Measurements from ENCODE around the gene ABCD2.
"Not testable (repeated sequence)": the region's sequence is repeated elsewhere in the genome, so short reads cannot be mapped to it uniquely, and the experiment has no call there.

ABCD2 gene

DNA sequence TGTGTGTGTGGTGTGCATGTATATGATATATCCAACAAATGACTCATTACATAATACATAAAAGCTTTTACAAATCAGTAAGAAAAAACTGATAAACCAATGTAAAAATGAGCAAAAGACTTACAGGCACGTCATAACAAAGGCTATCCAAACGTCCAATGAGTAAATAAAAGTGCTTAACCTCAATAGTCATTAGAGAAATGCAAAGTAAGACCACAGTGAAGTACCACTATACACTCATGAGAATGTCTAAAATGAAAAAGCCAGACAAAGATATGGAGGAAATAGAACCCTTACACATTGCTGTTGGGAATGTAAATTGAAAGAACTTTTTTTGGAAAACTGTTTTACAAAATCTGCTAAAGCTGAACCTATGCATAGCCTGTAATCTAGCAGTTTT is 7.8 kb downstream of the ABCD2 start:
- DNase-seq, result no peak

DNA sequence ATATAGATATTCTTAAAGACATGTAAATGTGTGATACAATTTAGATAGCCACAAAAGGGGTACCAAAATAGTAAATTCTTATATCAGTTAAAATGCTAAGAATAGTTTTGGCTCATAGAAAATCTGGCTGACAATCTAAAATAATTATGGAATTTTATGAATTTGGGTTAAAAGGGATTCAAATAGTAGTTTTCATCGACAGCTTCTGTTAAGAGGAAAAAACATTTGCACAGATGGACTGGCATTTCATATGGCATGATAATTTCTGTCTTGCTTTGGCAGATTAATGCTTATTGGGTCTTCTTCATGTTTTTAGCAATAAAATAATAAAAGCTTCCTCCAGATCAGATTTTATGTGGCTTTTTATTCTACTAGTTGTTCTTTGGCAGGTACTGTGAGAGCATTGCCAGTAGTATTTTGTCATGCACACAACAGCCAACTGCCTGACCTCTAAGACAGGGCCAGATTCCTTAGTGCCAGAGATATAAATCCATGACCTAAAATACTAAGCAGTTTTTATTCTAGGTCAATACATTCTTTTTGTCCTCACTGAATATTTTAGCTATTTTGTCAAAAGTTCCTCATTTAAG is 9.1 kb downstream of the ABCD2 start:
- DNase-seq, result no peak

DNA sequence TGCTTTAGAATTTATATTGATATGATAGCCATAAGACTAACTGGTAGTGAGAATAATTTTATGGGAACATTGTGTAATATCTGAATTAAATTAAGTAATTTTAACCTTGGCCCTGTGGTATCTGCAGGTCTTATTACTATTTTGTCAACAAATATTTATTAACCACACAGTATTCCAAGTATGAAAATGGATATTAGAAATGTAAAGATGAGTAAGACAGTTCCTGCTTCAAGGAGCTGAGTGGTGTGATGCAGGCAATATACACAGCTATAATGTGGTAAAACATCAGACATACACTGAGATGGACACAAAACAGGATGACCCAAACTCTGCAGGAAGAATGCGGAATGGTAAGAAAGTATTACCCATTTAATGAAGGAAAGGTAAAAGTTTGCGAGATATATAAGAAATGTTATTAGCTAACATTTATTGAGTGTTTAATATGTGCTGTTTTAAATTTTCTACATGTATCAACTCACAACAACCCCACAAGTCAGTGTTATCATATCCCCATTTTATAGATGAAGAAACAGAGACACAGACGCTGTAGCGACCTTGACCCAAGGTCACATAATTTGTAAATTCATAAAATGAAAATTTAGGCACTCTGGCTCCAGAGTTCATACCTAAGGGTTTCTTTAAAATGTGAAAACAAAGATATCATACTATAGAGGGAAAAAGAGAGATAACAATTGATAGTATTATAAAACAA is 12.7 kb downstream of the ABCD2 start:
- no peak for DNase-seq

DNA sequence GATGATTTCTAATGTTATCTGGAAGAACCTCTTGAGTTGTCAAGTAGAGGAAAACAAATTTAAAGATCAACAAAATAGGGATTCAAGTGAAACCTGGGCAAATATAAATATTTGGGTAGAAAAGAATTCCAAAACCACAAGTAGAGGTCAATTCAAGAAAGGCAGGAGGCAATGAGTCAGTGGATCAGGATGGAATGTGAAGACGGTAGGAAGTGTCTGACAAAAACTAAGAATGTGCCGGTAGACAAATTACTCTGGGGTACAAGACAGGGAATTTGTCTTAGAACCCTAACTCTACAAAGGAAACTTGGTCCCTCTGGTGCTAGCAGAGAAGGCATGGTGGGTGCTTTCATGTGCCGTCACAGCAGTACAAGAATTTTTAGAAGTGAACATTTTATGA is 13.6 kb downstream of the ABCD2 start:
- no peak for DNase-seq

DNA sequence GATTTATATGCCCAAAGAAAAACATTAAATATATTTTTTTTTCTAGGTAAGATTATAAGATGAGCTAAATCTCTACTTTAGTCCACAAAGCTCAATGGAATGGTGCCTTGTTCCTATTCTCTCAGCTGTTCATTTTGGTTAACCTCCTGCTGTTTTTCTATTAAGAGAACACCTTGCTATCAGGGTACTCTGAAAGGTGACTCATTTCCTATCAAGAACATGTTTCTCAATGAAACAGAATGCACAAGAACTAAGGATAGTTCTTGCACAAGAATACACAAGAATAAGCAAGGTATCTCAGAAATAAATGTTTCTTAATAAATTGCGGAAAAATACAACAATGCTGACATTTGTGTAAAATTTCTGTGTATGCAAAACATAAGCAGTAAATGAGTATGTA is 14.1 kb downstream of the ABCD2 start:
- no peak for DNase-seq

DNA sequence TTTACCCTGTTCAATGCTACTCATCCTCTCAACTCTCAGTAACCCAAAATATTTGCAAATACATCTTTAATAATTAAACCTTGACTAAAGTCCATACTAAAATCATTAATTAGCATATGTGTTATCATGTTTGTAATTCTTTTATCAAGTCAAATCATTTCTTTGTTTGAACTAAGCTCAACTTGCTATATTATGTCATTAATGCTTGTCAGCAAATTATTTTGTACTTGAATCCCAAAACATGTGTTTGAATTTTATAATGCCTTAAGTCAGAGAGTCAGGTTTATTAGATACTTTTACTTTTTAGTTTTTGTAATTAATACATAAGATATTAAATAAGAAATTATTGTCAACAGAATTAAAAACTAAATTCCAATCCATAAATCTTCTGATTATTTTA is 16.5 kb downstream of the ABCD2 start:
- DNase-seq, result no peak

DNA sequence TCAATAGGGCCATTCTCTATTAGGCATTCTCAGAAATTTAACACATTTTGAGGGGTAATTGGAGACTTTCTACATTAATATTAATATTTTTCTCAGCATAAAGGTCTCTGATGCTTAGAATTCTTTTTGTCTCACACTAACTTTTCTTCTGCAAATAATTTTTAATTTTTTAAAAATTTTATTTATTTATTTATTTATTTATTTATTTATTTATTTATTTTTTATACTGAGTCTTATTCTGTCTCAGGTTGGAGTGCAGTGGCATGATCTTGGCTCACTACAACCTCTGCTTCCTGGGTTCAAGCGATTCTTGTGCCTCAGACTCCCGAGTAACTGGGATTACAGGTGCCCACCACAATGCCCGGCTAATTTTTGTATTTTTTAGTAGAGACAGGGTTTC is 17.7 kb downstream of the ABCD2 start:
- not testable (repeated sequence) for DNase-seq

DNA sequence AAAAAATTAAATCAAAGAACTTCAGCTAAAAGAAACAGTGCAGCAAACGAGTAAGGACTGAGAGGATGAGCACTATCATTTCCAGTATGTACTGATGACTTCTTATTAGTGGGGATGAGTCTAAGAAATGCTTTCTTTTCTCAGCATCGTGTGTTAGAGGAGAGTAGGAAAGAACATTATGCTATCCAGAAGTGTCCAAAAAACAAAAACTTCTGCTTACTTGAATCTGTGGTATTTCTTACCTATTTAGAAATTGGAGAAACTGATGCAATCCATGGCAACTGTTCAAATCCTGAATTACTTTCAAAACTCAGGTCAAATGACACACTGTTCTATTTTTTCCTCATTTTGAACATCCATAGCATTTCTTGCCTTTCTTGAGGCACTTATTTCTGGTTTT is 23.7 kb downstream of the ABCD2 start:
- no peak for DNase-seq

DNA sequence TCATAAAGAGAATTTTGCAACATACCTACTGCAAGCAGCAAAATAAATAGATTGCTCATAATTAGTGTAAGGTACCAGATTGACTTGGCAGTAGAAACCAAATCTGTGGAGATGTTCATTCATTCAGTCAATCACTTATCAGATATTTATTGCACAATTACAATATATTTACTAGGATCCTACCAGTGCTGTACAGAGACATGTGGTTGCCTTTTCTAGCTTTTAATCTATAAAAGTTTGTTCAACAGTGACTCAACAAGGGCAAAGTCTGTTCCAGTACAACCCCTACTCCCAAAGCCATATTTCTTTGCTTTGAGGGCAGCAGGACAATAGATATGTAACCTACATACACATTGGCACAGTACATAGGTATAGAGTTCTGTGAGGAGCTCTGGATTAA is 27.3 kb downstream of the ABCD2 start:
- no peak for DNase-seq

DNA sequence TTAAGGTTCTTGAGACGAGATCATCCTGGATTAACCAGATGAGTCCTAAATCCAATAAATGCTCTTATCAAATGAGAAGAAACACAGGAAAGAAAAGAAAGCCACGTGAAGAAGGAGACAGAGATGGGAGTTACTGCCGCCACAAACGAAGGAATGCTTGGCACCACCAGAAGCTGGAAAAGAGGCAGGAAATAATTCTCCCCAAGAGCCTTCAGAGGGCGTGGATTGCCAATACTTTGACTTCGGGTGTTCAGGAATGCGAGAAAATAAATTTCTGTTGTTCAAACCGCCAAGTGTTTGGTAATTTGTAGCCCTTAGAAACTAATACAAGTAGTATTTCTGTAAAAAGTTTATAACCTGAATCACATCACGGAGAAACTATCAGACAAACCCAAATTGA is 31.3 kb downstream of the ABCD2 start:
- DNase-seq, result no peak

DNA sequence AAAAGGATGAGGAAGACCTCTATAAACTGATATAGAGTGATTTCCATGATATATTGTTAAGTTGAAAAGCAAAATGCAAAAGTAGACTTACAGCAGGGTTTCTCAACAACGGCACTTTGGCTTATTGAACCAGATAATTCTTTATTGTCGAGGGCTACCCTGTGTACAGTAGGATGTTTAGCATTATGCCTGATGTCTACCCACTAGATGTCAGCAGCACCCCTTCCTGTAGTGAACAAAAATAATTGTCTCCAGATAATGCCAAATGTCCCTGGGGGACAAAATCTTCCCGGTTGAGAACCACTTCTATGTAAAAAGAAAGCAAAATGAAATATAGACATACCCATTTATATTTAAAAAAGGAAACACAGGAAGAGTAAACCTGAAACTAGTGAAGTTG is 32.4 kb downstream of the ABCD2 start:
- DNase-seq, result peak; percentile 52

DNA sequence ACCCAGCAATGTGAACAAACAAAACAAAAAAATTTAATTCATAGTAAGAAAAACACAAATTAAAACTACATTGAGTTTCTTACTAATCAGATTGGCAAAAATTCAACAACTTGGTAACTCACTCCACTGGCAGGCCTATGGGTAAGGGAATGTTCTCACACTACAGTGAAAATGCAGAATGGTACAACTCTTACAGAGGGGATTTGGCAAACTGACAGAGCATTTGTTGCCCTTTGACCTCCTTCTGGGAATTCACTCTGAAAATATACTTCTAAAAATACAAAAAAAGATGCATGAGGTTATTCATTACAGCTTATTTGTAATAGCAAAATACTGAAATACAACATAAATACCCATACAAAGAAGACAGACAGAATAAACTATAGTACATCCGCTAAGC is 32.8 kb downstream of the ABCD2 start:
- DNase-seq, result no peak

DNA sequence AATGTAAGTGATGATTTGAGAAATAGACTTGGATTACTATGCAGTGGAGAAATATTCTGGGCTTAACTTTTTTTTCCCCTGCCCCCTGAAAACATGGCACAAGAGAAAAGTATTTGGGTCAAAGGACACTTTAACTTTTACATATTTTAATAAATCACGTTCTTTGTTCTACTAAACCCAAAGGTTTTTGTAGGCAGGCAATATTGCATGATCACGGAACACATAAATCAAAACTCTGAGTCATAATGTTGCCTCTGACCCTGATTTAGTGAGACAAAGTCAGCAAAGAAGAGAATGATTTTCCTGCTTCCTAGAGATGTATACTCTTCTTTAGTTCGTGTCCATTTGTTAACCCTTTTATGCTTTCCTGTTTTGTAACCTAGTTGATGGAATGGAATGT is 38.0 kb downstream of the ABCD2 start:
- no peak for DNase-seq

DNA sequence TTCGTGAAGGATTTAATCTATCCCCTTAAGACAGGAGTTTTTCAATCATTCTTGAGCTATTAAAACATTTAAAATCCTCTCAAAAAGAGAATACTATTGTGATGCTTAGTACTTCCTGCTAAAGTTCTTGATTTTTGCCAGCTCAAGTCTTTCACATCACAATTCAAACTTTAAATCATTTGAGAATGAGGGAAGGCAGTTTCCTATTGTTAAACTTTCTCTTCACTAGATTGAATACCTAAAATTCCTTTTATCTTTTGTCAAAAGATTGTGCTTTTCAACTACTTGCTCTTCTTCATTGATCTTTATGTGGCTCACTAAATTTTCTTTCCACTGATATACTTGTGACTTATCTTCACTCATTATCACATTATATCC is 44.1 kb downstream of the ABCD2 start:
- DNase-seq, result no peak

DNA sequence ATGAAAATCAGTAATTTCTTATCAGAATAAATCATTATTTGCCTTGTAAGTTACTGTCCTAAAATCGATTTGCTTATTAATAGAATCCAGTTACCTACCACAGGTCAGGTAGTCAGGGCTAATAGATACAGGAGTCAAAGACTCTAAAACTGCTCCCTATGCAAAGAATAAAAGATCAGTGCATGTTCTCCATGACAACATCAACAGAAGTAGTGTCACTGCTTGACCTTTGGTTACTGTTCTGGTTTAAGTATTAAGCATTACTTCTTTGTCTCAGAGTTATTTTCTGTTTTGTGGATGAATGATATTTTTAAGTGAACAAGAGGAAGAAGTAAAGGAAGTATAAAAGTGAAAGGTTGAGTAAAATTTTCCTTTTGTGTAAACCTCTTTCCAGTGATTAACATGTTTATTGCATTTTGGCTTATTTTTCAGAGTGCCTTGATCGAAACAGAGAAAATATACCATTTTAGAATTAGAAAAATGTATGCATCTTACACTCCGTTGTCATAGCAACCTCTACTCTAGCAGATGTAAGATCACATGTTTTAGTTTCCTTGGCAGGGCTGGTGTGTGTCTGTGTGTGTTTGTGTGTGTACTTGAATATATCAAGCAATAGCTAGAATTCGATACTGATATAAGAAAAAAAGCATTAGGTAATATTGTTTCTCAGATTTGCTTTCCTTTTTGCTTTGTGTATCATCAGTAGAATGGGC is 44.7 kb downstream of the ABCD2 start:
- DNase-seq, result no peak

DNA sequence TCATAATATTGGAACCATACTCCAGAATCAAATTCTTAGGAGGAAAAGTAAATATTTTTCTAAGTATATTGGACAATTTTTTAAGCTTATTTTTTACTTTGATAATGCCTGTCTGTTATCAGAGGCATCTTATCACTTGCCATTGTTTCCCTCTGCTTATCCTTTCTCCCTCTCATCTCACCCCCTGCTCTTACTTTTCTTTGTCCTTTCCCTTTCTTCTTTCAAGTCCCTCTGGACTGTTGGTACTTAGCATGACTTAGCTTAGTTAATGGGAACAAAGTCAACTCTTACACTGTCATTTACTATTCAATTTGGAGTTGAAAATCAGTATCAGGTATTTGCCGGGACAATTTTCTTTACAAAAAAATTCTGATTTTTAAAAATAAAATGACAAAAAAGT is 45.2 kb downstream of the ABCD2 start:
- no peak for DNase-seq

DNA sequence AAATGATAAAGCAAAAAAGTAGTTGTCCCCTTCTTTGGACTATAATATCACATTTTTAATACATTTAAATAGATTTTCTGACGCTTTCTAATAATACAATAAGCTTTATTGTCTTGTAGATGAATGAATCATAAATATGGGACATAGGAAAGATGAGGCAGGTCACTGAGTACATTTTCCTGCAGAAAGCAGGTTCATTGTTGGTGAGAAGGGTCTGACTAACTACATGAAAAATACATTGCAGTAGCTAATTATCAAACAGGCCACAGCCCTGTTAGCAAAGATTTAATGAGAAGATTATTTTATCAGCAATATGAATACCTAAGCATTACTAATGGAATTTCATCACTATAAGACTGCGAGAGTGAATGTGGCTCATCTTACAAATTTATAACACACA is 45.6 kb downstream of the ABCD2 start:
- no peak for DNase-seq

DNA sequence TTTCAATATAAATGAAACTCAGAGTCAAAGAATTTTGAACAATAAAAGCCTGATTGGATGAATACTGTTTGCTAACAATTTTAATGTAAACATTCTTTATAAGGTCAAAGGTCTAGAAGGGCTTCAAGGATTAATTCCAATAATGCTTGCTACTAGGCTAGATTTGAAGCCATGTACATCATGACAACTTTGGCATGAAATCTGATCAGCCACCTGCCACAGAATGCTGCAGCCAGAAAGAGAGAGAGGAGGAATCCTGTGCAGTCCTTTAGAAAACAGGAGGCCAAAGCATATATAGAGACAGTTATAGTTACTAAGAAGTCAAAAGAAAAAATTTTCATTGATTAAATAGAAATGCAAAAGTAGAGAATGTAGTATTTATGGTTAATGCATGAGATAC is 47.1 kb downstream of the ABCD2 start:
- no peak for DNase-seq

DNA sequence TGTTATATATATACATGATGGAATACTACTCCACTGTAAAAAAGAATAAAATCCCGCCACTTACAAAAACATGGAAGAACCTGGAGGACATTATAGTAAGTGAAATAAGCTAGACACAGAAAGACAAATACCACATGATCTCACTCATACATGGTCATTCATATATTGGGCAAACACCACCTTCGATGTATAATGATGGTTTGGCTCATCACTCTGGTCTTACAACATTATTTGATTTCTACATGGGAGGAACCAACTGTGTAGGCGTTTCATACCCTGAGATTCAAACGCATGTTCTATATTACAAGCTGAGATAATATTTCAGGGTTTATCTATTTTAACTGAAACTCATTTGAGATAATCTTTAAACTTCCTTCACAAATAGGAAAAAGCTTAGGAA is 48.3 kb downstream of the ABCD2 start:
- DNase-seq, result no peak

DNA sequence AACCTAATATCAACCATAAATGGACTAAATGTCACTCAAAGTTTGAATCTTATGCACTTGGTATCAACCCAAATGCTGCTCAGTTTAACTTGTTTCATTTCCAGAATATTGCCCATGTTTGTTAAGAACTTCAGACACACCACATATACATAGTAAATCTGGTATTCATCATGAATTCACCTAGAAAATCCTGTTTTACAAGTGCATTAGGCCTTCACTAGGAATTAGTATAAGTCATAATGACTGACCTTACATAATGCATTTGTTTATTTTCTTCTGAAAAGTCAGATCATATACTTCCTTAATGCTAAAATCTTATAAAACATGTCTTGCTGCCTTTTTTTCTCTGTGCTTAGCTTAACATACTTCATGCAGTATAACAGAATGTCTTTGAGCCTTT is 66.1 kb downstream of the ABCD2 start:
- DNase-seq, result no peak

DNA sequence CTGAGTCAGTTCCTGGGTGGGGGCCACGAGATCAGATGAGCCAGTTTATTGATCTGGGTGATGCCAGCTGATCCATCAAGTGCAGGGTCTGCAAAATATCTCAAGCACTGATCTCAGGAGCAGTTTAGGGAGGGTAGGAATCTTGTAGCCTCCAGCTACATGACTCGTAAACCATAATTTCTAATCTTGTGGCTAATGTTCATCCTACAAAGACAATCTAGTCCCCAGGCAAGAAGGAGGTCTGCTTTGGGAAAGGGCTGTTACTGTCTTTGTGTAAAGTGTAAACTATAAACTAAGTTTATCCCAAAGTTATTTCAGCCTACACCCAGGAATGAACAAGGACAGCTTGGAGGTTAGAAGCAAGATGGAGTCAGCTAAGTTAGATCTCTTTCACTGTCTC is 75.4 kb downstream of the ABCD2 start:
- DNase-seq, result not testable (repeated sequence)

DNA sequence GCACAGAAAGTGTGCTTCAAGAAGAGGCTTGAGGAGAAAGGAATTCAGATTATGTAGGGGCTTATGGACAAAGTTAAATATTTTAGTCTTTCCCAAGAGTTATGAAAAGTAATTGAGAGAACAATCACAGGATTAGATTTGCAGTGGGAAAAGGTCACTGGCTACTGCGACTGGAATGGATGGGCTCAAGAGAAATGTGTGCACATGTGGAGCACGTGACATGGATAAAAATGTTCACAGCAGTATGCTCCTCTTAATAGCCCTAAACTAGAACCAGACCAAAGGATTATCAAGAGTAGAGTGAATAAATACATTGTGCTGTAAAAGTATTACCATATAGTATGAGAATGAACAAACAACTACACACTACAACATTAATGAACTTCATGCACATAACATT is 78.1 kb downstream of the ABCD2 start:
- DNase-seq, result no peak

DNA sequence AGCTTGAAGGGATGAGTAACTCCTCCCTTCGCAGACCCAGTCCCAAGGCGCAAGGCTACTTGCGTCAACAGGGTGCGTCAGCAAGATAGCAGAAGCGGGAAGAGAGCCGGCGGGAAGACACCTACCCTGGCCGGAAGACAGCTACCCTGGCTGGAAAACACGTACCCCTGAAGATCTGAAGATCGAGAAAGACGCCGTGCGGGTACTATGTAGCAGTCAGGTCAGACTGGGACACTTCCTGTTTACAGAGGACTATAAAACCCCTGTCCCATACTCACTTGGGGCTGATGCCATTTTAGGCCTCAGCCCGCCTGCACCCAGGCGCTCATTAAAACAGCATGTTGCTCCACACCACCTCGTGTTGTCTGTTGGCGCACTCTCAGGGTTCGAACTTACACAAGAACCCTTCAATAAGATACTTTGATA is 80.9 kb downstream of the ABCD2 start:
- no peak for DNase-seq

DNA sequence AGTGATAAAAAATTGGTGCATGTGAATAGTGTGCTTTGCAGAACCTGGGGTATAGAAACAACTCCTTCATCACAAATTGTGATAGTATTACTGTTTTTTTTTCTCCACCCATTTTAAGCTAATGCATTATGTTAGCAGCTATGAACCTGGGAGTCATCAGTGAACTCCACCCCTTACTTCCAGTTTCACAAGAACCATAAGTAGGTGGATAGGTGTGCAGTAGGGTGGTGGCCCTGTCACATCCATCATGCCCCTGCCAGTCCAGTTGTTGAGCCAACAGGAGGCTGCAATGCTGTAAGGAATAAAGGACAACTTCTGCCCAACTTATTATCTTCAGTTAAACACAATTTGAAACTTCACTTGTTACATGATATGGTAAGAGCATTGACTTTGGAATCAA is 85.7 kb downstream of the ABCD2 start:
- DNase-seq, result no peak

DNA sequence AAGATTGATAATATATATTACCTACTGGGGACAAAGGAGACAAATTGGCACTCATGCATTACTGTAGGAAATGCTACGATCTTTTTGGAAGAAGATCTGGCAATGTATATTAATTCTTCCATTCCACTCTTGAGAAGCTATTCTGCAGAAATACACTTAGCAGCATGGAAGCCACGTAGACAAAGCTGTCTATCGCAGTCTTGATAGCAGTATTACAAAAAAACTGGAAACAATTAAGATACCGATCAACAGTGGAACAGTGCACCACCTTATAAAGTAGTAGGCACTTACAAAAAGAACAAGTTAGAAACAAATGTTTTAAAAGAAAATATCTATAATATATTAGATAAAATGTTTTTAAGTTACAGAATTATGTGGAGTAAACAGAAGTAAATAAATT is 87.2 kb downstream of the ABCD2 start:
- no peak for DNase-seq
